Neuron (in vitro differentiated cells): ENCODE results near the gene ROBO4.

Experiments used
- H2AFZ ChIP-seq: one replicate; pipeline ENCODE4 v1.6.1; 2013; ENCODE audit warnings: low read depth, mild to moderate bottlenecking, inconsistent platforms, low read length, moderate library complexity
- H3K27me3 ChIP-seq: one replicate; pipeline ENCODE4 v1.6.1; 2013; ENCODE audit warnings: low read length; ENCODE audit not compliant: insufficient read depth
- H3K36me3 ChIP-seq: one replicate; pipeline ENCODE4 v1.6.1; 2013; ENCODE audit warnings: low read length; ENCODE audit not compliant: insufficient read depth
- H3K4me1 ChIP-seq: one replicate; pipeline ENCODE4 v1.6.1; 2013; ENCODE audit warnings: low read length; ENCODE audit not compliant: insufficient read depth
- H3K4me3 ChIP-seq: 2 replicates; pipeline ENCODE4 v1.5.1; 2013; ENCODE audit warnings: mild to moderate bottlenecking, low read length, moderate library complexity
- H3K9me3 ChIP-seq: one replicate; pipeline ENCODE4 v1.6.1; 2013; ENCODE audit warnings: low read length

The ROBO4 gene

GRCh38 chr11:124834526-124835180, 63.0 kb downstream of the ROBO4 start:
- H2AFZ ChIP-seq = no peak overlapping the region
- H3K4me1 ChIP-seq = peaks cover 13% of the 10 kb centered on the region
- H3K27me3 ChIP-seq = peaks cover 26% of the 10 kb centered on the region
- H3K4me3 ChIP-seq = no peak overlapping the region
- no peaks in the 10 kb centered on the region for H3K36me3 ChIP-seq
- no peaks in the 10 kb centered on the region for H3K9me3 ChIP-seq
